ENCODE results near the gene INTS2.

GRCh38 chr17:61831099-61831498 lies 96.7 kb downstream of the INTS2 start:
- TF ChIP-seq, protein P1, sequence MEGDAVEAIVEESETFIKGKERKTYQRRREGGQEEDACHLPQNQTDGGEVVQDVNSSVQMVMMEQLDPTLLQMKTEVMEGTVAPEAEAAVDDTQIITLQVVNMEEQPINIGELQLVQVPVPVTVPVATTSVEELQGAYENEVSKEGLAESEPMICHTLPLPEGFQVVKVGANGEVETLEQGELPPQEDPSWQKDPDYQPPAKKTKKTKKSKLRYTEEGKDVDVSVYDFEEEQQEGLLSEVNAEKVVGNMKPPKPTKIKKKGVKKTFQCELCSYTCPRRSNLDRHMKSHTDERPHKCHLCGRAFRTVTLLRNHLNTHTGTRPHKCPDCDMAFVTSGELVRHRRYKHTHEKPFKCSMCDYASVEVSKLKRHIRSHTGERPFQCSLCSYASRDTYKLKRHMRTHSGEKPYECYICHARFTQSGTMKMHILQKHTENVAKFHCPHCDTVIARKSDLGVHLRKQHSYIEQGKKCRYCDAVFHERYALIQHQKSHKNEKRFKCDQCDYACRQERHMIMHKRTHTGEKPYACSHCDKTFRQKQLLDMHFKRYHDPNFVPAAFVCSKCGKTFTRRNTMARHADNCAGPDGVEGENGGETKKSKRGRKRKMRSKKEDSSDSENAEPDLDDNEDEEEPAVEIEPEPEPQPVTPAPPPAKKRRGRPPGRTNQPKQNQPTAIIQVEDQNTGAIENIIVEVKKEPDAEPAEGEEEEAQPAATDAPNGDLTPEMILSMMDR (IDR thresholded peaks at IDR 0.05): no peak
- TF ChIP-seq POLR2A (IDR thresholded peaks at IDR 0.05): no peak
